Ascending aorta (tissue), 2 donors: Measurements from ENCODE around the gene DAPP1. TPM values are rescaled to one million over a fixed set of nuclear protein-coding genes. Genes with fewer than 3 reads are reported as not detected.
A peak's percentile ranks its signal among the peaks of the same experiment; 100 is the strongest.

Source experiments
- DNase-seq, 2 donors: peaks; one replicate each; pipeline ENCODE4 v3.0.0-alpha.2; 2019; ENCODE audit warnings: low spot score in 2 of 2
- H3K27ac ChIP-seq, 2 donors: fragments of 200-600 bp; sonication (generic); one replicate each; pipeline ENCODE4 v1.5.1; 2016 to 2017; ENCODE audit warnings: mild to moderate bottlenecking in 1 of 2
- H3K27me3 ChIP-seq: fragments of 200-600 bp; sonication (generic); one replicate; pipeline ENCODE4 v1.5.1; 2017
- H3K36me3 ChIP-seq, 2 donors: fragments of 200-600 bp; sonication (generic); one replicate each; pipeline ENCODE4 v1.5.1; 2016
- H3K4me1 ChIP-seq, 2 donors: fragments of 200-600 bp; sonication (generic); one replicate each; pipeline ENCODE4 v1.5.1; 2016 to 2017; ENCODE audit warnings: mild to moderate bottlenecking in 1 of 2
- H3K4me3 ChIP-seq, 2 donors: fragments of 200-600 bp; sonication (generic); one replicate each; pipeline ENCODE4 v1.5.1; 2016 to 2017; ENCODE audit warnings: mild to moderate bottlenecking in 1 of 2
- H3K9me3 ChIP-seq, 2 donors: fragments of 200-600 bp; sonication (generic); one replicate each; pipeline ENCODE4 v1.5.1; 2016
- intact Hi-C: fragments of 100-400 bp; cut with DNase I; formaldehyde crosslinking; loops from one replicate; pipeline ENCODE4 v1.15.1; 2023
- total RNA-seq: library from RNA; depleted of rRNA; stranded (reverse); fragments of >200 nt; gene quantifications from one replicate; pipeline ENCODE4 v1.1.0, GENCODE V29; 2016
- TF ChIP-seq, protein P1 (sequence below), 3 experiments: fragments of 200-600 bp in 2 of 3; fragments of 450-650 bp in 1 of 3; sonication (generic) in 2 of 3; IDR thresholded peaks; one replicate each; pipeline ENCODE4 v1.5.1; 2016 to 2019; ENCODE audit warnings: antibody characterized with exemption in 3 of 3, mild to moderate bottlenecking in 1 of 3, moderate library complexity in 1 of 3

The DAPP1 gene
- total RNA-seq, 1 donor from 2014 or later: not detected

DNA sequence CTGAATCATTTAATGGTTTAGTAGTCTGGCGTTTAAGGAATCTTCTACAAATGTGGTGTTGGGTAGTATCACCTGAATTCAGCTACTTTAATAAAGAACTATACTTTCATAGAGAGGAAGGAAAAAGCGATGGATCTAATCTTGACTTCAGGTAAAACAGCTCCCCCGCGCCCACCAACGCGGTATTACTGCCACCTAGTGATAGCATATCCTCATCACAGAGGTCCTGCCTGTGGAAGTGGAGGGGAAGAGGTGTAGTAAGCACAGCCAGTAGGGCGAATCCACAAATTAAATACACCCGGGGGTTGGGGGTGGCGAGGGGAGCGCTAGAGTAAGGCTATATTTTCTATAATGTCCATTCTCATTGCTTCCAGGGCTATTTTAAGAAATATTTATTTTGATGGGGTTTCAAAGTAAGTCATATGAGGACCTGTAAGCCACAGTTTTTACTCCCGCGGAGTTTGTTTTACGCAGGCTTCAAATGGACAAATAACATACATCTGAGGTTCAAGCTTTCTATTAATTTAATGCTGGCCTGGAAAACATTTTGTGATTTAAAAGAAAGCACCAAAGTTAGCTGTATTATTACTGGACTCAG, 8.3 kb upstream of the DAPP1 start:
- peak in 1 of 2 donors; percentile 79 for DNase-seq

DNA sequence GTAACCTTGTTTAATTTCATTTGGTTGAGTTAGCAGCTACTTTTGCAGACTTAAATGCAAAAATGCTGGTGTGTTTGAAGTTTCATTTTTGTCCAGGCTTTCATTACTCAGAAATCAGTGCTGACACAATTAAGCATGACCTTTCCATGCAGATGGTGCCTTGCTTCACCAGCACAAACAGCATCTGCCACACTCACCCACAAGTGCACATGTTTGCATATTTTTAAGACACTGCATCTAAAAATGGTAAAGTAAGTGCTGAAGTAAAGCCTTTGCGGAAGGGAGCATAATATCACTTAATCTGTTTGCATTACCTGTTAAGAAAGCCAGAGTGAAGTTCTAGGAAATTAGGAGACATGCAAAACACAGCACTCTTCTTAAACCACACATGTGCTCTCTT, 7.3 kb upstream of the DAPP1 start:
- Histone ChIP-seq H3K27ac (no peak overlapping the region), H3K9me3 (no peaks in the 10 kb centered on the region), H3K4me1 (no peaks in the 10 kb centered on the region), H3K27me3 (no peaks in the 10 kb centered on the region), H3K4me3 (no peak overlapping the region), H3K36me3 (no peaks in the 10 kb centered on the region)
- TF ChIP-seq, protein P1, sequence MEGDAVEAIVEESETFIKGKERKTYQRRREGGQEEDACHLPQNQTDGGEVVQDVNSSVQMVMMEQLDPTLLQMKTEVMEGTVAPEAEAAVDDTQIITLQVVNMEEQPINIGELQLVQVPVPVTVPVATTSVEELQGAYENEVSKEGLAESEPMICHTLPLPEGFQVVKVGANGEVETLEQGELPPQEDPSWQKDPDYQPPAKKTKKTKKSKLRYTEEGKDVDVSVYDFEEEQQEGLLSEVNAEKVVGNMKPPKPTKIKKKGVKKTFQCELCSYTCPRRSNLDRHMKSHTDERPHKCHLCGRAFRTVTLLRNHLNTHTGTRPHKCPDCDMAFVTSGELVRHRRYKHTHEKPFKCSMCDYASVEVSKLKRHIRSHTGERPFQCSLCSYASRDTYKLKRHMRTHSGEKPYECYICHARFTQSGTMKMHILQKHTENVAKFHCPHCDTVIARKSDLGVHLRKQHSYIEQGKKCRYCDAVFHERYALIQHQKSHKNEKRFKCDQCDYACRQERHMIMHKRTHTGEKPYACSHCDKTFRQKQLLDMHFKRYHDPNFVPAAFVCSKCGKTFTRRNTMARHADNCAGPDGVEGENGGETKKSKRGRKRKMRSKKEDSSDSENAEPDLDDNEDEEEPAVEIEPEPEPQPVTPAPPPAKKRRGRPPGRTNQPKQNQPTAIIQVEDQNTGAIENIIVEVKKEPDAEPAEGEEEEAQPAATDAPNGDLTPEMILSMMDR (IDR thresholded peaks at IDR 0.05): no peak
- no peak for DNase-seq
- intact Hi-C loops: no loop called here

More for the DNA sequence above, 8.3 kb upstream of the DAPP1 start:
- H3K4me3 ChIP-seq: no peak overlapping the region
- H3K4me1 ChIP-seq: no peaks in the 10 kb centered on the region
- H3K36me3 ChIP-seq: no peaks in the 10 kb centered on the region
- intact Hi-C loops: loop anchor here (1.0 kb wide), 1 partner anchor 248 kb away; no protein-coding TSS in a partner anchor
- H3K27ac ChIP-seq: no peak overlapping the region
- TF ChIP-seq, protein P1 (IDR thresholded peaks at IDR 0.05): peak; percentile 47 to 78 (median 58)
- H3K27me3 ChIP-seq: no peaks in the 10 kb centered on the region
- H3K9me3 ChIP-seq: no peaks in the 10 kb centered on the region

GRCh38 chr4:99810536-99810935, 6.1 kb upstream of the DAPP1 start:
- no peaks in the 10 kb centered on the region for H3K9me3 ChIP-seq
- H3K27me3 ChIP-seq: no peaks in the 10 kb centered on the region
- H3K4me3 ChIP-seq: no peak overlapping the region
- H3K27ac ChIP-seq: no peak overlapping the region
- intact Hi-C loops: no loop called here
- H3K36me3 ChIP-seq: no peaks in the 10 kb centered on the region
- no peak for DNase-seq
- TF ChIP-seq, protein P1 (IDR thresholded peaks at IDR 0.05): no peak
- H3K4me1 ChIP-seq: no peaks in the 10 kb centered on the region

- intact Hi-C loops: no loop called here
- no peaks in the 10 kb centered on the region for H3K4me1 ChIP-seq
- H3K4me3 ChIP-seq: no peak overlapping the region
- TF ChIP-seq, protein P1 (IDR thresholded peaks at IDR 0.05): no peak
- H3K9me3 ChIP-seq: no peaks in the 10 kb centered on the region
- H3K27ac ChIP-seq: no peak overlapping the region
- H3K27me3 ChIP-seq: no peaks in the 10 kb centered on the region
- H3K36me3 ChIP-seq: no peaks in the 10 kb centered on the region
- DNase-seq: no peak
Measured at GRCh38 chr4:99811117-99811516, 5.5 kb upstream of the DAPP1 start.

DNA sequence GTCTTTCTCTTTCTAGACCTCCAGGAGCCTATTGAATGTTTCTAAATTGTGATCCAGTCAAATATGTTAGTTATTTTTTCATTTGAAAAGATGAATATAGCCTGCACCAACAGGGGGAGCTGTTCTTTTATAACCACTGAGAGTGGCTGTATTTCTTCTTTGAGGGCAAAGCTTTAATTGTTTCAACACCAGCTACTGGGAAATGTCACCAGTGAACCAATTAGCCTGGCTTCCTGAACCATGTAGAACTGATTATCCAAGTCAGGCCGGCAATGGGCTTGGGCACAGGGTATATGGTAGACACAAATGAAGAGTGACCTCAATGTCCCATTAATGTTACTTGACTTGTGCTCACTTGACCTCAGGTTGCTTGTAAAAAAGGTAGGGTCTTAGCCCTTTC, 4.8 kb upstream of the DAPP1 start:
- H3K27ac ChIP-seq: no peak overlapping the region
- H3K4me1 ChIP-seq: no peaks in the 10 kb centered on the region
- H3K9me3 ChIP-seq: no peaks in the 10 kb centered on the region
- H3K36me3 ChIP-seq: no peaks in the 10 kb centered on the region
- H3K4me3 ChIP-seq: no peak overlapping the region
- intact Hi-C loops: no loop called here
- H3K27me3 ChIP-seq: no peaks in the 10 kb centered on the region
- TF ChIP-seq, protein P1 (IDR thresholded peaks at IDR 0.05): peak in 2 of 3 experiments; percentile 15 to 31
- no peak for DNase-seq

GRCh38 chr4:99815597-99816011, 1.0 kb upstream of the DAPP1 start:
- no peaks in the 10 kb centered on the region for H3K27me3 ChIP-seq
- no peaks in the 10 kb centered on the region for H3K36me3 ChIP-seq
- intact Hi-C loops: no loop called here
- DNase-seq: no peak
- H3K27ac ChIP-seq: no peak overlapping the region
- H3K4me3 ChIP-seq: no peak overlapping the region
- H3K4me1 ChIP-seq: no peaks in the 10 kb centered on the region
- TF ChIP-seq, protein P1 (IDR thresholded peaks at IDR 0.05): no peak
- H3K9me3 ChIP-seq: no peaks in the 10 kb centered on the region
